Stimulated activated CD8-positive, alpha-beta memory T cell treated with anti-CD3 and anti-CD28 coated beads, Interleukin-4, amount 100 ng/mL, for 1 hour (primary cell): ENCODE measurements around the gene AIRE.
A peak's percentile ranks its signal among the peaks of the same experiment; 100 is the strongest.
"Not testable (repeated sequence)": the region's sequence is repeated elsewhere in the genome, so short reads cannot be mapped to it uniquely, and the experiment has no call there.

ENCODE experiments used
- DNase-seq, 2 donors: peaks; one replicate each; pipeline ENCODE4 v3.0.0-alpha.2; 2020; ENCODE audit warnings: low read depth in 2 of 2, low spot score in 1 of 2

AIRE gene

GRCh38 chr21:44334329-44335030, 48.8 kb downstream of the AIRE start:
- DNase-seq: no peak

GRCh38 chr21:44335266-44336059, 49.8 kb downstream of the AIRE start:
- DNase-seq: no peak

GRCh38 chr21:44337449-44337848, 51.8 kb downstream of the AIRE start:
- no peak for DNase-seq

GRCh38 chr21:44337941-44338895, 52.5 kb downstream of the AIRE start:
- peak in 1 of 2 donors; percentile 15 for DNase-seq

- peak; percentile 85 to 90 for DNase-seq
Measured at GRCh38 chr21:44338971-44339910, 53.6 kb downstream of the AIRE start, which contains the start of gene CFAP410. Gene CFAP410, minus strand, starts transcription at chr21:44339390. Its CDS starts 196 bp downstream, at chr21:44339194.

GRCh38 chr21:44341726-44342458, 56.2 kb downstream of the AIRE start:
- DNase-seq: not testable (repeated sequence)

GRCh38 chr21:44342981-44343380, 57.3 kb downstream of the AIRE start:
- DNase-seq: not testable (repeated sequence)

GRCh38 chr21:44344541-44345183, 59.0 kb downstream of the AIRE start:
- DNase-seq: no peak

- DNase-seq: no peak
Measured at GRCh38 chr21:44345495-44345894, 59.8 kb downstream of the AIRE start.

GRCh38 chr21:44347911-44348451, 62.3 kb downstream of the AIRE start:
- no peak for DNase-seq
